Trophoblast cell (in vitro differentiated cells and primary cell): ENCODE data around the gene CUX1.

Experiments used
- DNase-seq, 2 donors: peaks; one replicate each; pipeline ENCODE4 v3.0.0-alpha.2; 2016
- H2AFZ ChIP-seq: 2 replicates; pipeline ENCODE4 v1.6.1; 2013; ENCODE audit warnings: low read length, moderate library complexity, mild to moderate bottlenecking; ENCODE audit not compliant: insufficient read depth, poor library complexity
- H2AK5ac ChIP-seq: 2 replicates; pipeline ENCODE4 v1.6.1; 2013; ENCODE audit warnings: mild to moderate bottlenecking, low read length
- H2BK120ac ChIP-seq: 2 replicates; pipeline ENCODE4 v1.6.1; 2013; ENCODE audit warnings: low read length, mild to moderate bottlenecking, moderate library complexity; ENCODE audit not compliant: insufficient read depth, poor library complexity
- H2BK12ac ChIP-seq: 2 replicates; pipeline ENCODE4 v1.6.1; 2013; ENCODE audit warnings: mild to moderate bottlenecking, low read length, moderate library complexity
- H2BK5ac ChIP-seq: 2 replicates; pipeline ENCODE4 v1.6.1; 2013; ENCODE audit warnings: low read length, low read depth, moderate library complexity, mild to moderate bottlenecking; ENCODE audit not compliant: poor library complexity
- H3K14ac ChIP-seq: 2 replicates; pipeline ENCODE4 v1.6.1; 2013; ENCODE audit warnings: mild to moderate bottlenecking, low read length
- H3K18ac ChIP-seq: 2 replicates; pipeline ENCODE4 v1.6.1; 2013; ENCODE audit warnings: mild to moderate bottlenecking, low read length
- H3K23ac ChIP-seq: 2 replicates; pipeline ENCODE4 v1.6.1; 2013; ENCODE audit warnings: low read length
- H3K27ac ChIP-seq: 2 replicates; pipeline ENCODE4 v1.5.1; 2013; ENCODE audit warnings: low read depth, mild to moderate bottlenecking, inconsistent platforms, low read length, moderate library complexity
- H3K27me3 ChIP-seq: 2 replicates; pipeline ENCODE4 v1.6.1; 2013; ENCODE audit warnings: inconsistent platforms, mild to moderate bottlenecking, low read length, moderate library complexity; ENCODE audit not compliant: insufficient read depth
- H3K36me3 ChIP-seq, 2 experiments: 1 replicate in 1 of 2; 2 replicates in 1 of 2; pipeline ENCODE4 v1.6.1; 2013; ENCODE audit warnings: low read length in 2 of 2, mild to moderate bottlenecking in 2 of 2, moderate library complexity in 1 of 2; ENCODE audit not compliant: insufficient read depth in 2 of 2, control insufficient read depth in 1 of 2
- H3K4ac ChIP-seq: 2 replicates; pipeline ENCODE4 v1.6.1; 2013; ENCODE audit warnings: low read depth, mild to moderate bottlenecking, low read length, moderate library complexity
- H3K4me1 ChIP-seq, 2 experiments: 1 replicate in 1 of 2; 2 replicates in 1 of 2; pipeline ENCODE4 v1.6.1; 2013; ENCODE audit warnings: low read length in 2 of 2, mild to moderate bottlenecking in 2 of 2, moderate library complexity in 1 of 2; ENCODE audit not compliant: insufficient read depth in 2 of 2, control insufficient read depth in 1 of 2
- H3K4me2 ChIP-seq: 2 replicates; pipeline ENCODE4 v1.6.1; 2013; ENCODE audit warnings: inconsistent platforms, mild to moderate bottlenecking, low read length, moderate library complexity
- H3K4me3 ChIP-seq: 2 replicates; pipeline ENCODE4 v1.5.1; 2013; ENCODE audit warnings: mild to moderate bottlenecking, low read depth, low read length, inconsistent platforms
- H3K79me1 ChIP-seq: one replicate; pipeline ENCODE4 v1.6.1; 2013; ENCODE audit warnings: low read length
- H3K79me2 ChIP-seq: 2 replicates; pipeline ENCODE4 v1.6.1; 2013; ENCODE audit warnings: low read length, mild to moderate bottlenecking; ENCODE audit not compliant: control insufficient read depth, insufficient read depth, poor library complexity
- H3K9ac ChIP-seq: 2 replicates; pipeline ENCODE4 v1.6.1; 2013; ENCODE audit warnings: mild to moderate bottlenecking, low read length
- H3K9me3 ChIP-seq: 2 replicates; pipeline ENCODE4 v1.6.1; 2013; ENCODE audit warnings: low read depth, mild to moderate bottlenecking, control low read depth, inconsistent platforms, low read length; ENCODE audit not compliant: insufficient read depth
- H4K12ac ChIP-seq: 2 replicates; pipeline ENCODE4 v1.6.1; 2013; ENCODE audit warnings: low read depth, mild to moderate bottlenecking, low read length, moderate library complexity
- H4K8ac ChIP-seq: 2 replicates; pipeline ENCODE4 v1.6.1; 2013; ENCODE audit warnings: low read depth, mild to moderate bottlenecking, low read length, moderate library complexity
- H4K91ac ChIP-seq: one replicate; pipeline ENCODE4 v1.6.1; 2013; ENCODE audit warnings: low read depth, mild to moderate bottlenecking, low read length, moderate library complexity
- WGBS: extraction: QIAGEN DNeasy Blood & Tissue Kit; methylation state at CpG from one replicate; pipeline ENCODE4 v1.1.7; 2013; ENCODE audit warnings: missing lambda C conversion rate; ENCODE audit not compliant: insufficient read length, insufficient coverage; ENCODE audit errors: extremely low coverage; 5-methylcytosine and 5-hydroxymethylcytosine counted together

The CUX1 gene

GRCh38 chr7:102191556-102192379, 374.3 kb downstream of the CUX1 start:
- Histone ChIP-seq H3K36me3 (peaks cover 44 to 47% of the 10 kb centered on the region in 2 experiments), H3K4me2 (no peak overlapping the region), H3K79me2 (no peaks in the 10 kb centered on the region), H2BK5ac (no peak overlapping the region), H4K12ac (no peak overlapping the region), H3K79me1 (no peaks in the 10 kb centered on the region), H2AK5ac (no peak overlapping the region), H2BK12ac (no peak overlapping the region), H3K9ac (no peak overlapping the region), H3K14ac (no peak overlapping the region), H2AFZ (no peak overlapping the region), H3K23ac (no peak overlapping the region), H4K91ac (no peak overlapping the region), H3K27ac (no peak overlapping the region), H3K27me3 (no peaks in the 10 kb centered on the region), H3K9me3 (peaks cover 2% of the 10 kb centered on the region), H3K18ac (no peak overlapping the region), H3K4me3 (no peak overlapping the region), H3K4me1 (no peaks in the 10 kb centered on the region), H2BK120ac (no peak overlapping the region), H4K8ac (no peak overlapping the region), H3K4ac (no peak overlapping the region)
- DNase-seq = no peak
- no CpG with 5 or more reads among the region's 17 CpGs for WGBS

- H3K4me3 ChIP-seq = no peak overlapping the region
- no peak overlapping the region for H3K4ac ChIP-seq
- no peak overlapping the region for H3K4me2 ChIP-seq
- H3K79me1 ChIP-seq = no peaks in the 10 kb centered on the region
- no peak overlapping the region for H3K23ac ChIP-seq
- peaks cover 2% of the 10 kb centered on the region for H3K9me3 ChIP-seq
- H2BK12ac ChIP-seq = no peak overlapping the region
- WGBS = no CpG with 5 or more reads among the region's 3 CpGs
- no peak overlapping the region for H3K9ac ChIP-seq
- H4K12ac ChIP-seq = no peak overlapping the region
- no peaks in the 10 kb centered on the region for H3K4me1 ChIP-seq
- H4K91ac ChIP-seq = no peak overlapping the region
- DNase-seq = no peak
- no peak overlapping the region for H2BK120ac ChIP-seq
- no peak overlapping the region for H2AFZ ChIP-seq
- no peaks in the 10 kb centered on the region for H3K79me2 ChIP-seq
- H3K36me3 ChIP-seq = peaks cover 53% of the 10 kb centered on the region in 2 experiments
- no peak overlapping the region for H3K14ac ChIP-seq
- H3K18ac ChIP-seq = no peak overlapping the region
- H3K27me3 ChIP-seq = no peaks in the 10 kb centered on the region
- H4K8ac ChIP-seq = no peak overlapping the region
- H2AK5ac ChIP-seq = no peak overlapping the region
- no peak overlapping the region for H3K27ac ChIP-seq
- H2BK5ac ChIP-seq = no peak overlapping the region
These were observed 375.4 kb downstream of the CUX1 start for GRCh38 chr7:102192790-102193189.

GRCh38 chr7:102193806-102194205, 376.4 kb downstream of the CUX1 start:
- Histone ChIP-seq H3K18ac (no peak overlapping the region), H3K27ac (no peak overlapping the region), H4K12ac (no peak overlapping the region), H3K4ac (no peak overlapping the region), H3K14ac (no peak overlapping the region), H4K91ac (no peak overlapping the region), H3K79me2 (no peaks in the 10 kb centered on the region), H3K9ac (no peak overlapping the region), H2BK12ac (no peak overlapping the region), H3K27me3 (no peaks in the 10 kb centered on the region), H3K4me2 (no peak overlapping the region), H3K79me1 (no peaks in the 10 kb centered on the region), H2AFZ (no peak overlapping the region), H4K8ac (no peak overlapping the region), H3K9me3 (peaks cover 2% of the 10 kb centered on the region), H3K4me1 (no peaks in the 10 kb centered on the region), H3K23ac (no peak overlapping the region), H2AK5ac (no peak overlapping the region), H3K36me3 (peaks cover 55 to 60% of the 10 kb centered on the region in 2 experiments), H3K4me3 (no peak overlapping the region), H2BK120ac (no peak overlapping the region), H2BK5ac (no peak overlapping the region)
- DNase-seq = peak; percentile 52 to 55
- WGBS = no CpG with 5 or more reads among the region's 8 CpGs

DNA sequence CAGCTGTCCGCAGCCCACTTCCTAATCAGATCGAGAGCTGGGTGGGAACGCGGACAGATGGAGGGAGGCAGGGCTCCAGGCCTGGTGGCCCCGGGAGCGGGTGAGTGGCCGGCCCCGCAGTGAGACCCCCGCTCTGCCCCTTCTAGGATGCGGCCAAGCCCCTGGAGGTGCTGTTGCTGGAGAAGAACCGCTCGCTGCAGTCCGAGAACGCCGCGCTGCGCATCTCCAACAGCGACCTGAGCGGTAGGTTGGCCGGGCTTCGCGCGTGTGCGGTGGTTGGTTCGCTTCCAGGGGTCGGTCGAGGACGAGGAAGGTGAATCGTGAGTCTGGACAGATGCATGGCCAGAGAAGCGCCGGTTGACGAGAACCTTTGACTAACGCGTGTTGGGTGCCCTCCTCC, 377.9 kb downstream of the CUX1 start:
- peaks cover 49 to 60% of the 10 kb centered on the region in 2 experiments for H3K36me3 ChIP-seq
- H3K23ac ChIP-seq = no peak overlapping the region
- H2BK5ac ChIP-seq = no peak overlapping the region
- H3K79me2 ChIP-seq = no peaks in the 10 kb centered on the region
- no peak for DNase-seq
- H4K12ac ChIP-seq = no peak overlapping the region
- H3K18ac ChIP-seq = no peak overlapping the region
- H4K91ac ChIP-seq = no peak overlapping the region
- peaks cover 2% of the 10 kb centered on the region for H3K9me3 ChIP-seq
- H2BK12ac ChIP-seq = no peak overlapping the region
- no CpG with 5 or more reads among the region's 34 CpGs for WGBS
- no peak overlapping the region for H2AFZ ChIP-seq
- no peak overlapping the region for H3K14ac ChIP-seq
- no peaks in the 10 kb centered on the region for H3K4me1 ChIP-seq
- no peaks in the 10 kb centered on the region for H3K79me1 ChIP-seq
- H3K27me3 ChIP-seq = no peaks in the 10 kb centered on the region
- H2BK120ac ChIP-seq = no peak overlapping the region
- no peak overlapping the region for H3K4me2 ChIP-seq
- no peak overlapping the region for H2AK5ac ChIP-seq
- H3K4me3 ChIP-seq = no peak overlapping the region
- H3K9ac ChIP-seq = no peak overlapping the region
- H4K8ac ChIP-seq = no peak overlapping the region
- no peak overlapping the region for H3K4ac ChIP-seq
- no peak overlapping the region for H3K27ac ChIP-seq
